HuH-7 (cell line): ENCODE data around the gene TRIM8.

Source experiments
- DNase-seq: peaks from one replicate; pipeline ENCODE4 v3.0.0; 2011; ENCODE audit warnings: low spot score

The TRIM8 gene

GRCh38 chr10:102644066-102644645, at the start of gene TRIM8:
TSS of gene TRIM8 (plus strand) at chr10:102644479. CDS start at chr10:102644618, 139 bp downstream.
- no peak for DNase-seq

GRCh38 chr10:102595293-102595692, 49.0 kb upstream of the TRIM8 start:
- DNase-seq: no peak

GRCh38 chr10:102595897-102596296, 48.4 kb upstream of the TRIM8 start:
- no peak for DNase-seq

GRCh38 chr10:102596506-102596971, 47.7 kb upstream of the TRIM8 start:
- DNase-seq: peak; percentile 68

GRCh38 chr10:102597131-102597991, 46.9 kb upstream of the TRIM8 start:
- peak; percentile 23 for DNase-seq

GRCh38 chr10:102598243-102598642, 46.0 kb upstream of the TRIM8 start:
- DNase-seq: no peak

- DNase-seq: peak; percentile 63
Measured at GRCh38 chr10:102599565-102600327, 44.5 kb upstream of the TRIM8 start.

- no peak for DNase-seq
Measured at GRCh38 chr10:102600816-102601215, 43.5 kb upstream of the TRIM8 start.

- DNase-seq: no peak
Measured at GRCh38 chr10:102601639-102602038, 42.6 kb upstream of the TRIM8 start.

GRCh38 chr10:102602272-102603045, 41.8 kb upstream of the TRIM8 start:
- DNase-seq: no peak

GRCh38 chr10:102603946-102604345, 40.3 kb upstream of the TRIM8 start:
- no peak for DNase-seq

- no peak for DNase-seq
Measured at GRCh38 chr10:102604439-102604841, 39.8 kb upstream of the TRIM8 start.

GRCh38 chr10:102605712-102606111, 38.6 kb upstream of the TRIM8 start:
- no peak for DNase-seq

- DNase-seq: no peak
Measured at GRCh38 chr10:102608487-102608886, 35.8 kb upstream of the TRIM8 start.

- DNase-seq: no peak
Measured at GRCh38 chr10:102610441-102610887, 33.8 kb upstream of the TRIM8 start.

GRCh38 chr10:102611514-102612087, 32.7 kb upstream of the TRIM8 start:
- no peak for DNase-seq

- no peak for DNase-seq
Measured at GRCh38 chr10:102612964-102613275, 31.4 kb upstream of the TRIM8 start.

GRCh38 chr10:102613286-102613685, 31.0 kb upstream of the TRIM8 start:
- no peak for DNase-seq

- no peak for DNase-seq
Measured at GRCh38 chr10:102613785-102614184, 30.5 kb upstream of the TRIM8 start.

- no peak for DNase-seq
Measured at GRCh38 chr10:102614888-102615287, 29.4 kb upstream of the TRIM8 start.

- DNase-seq: no peak
Measured at GRCh38 chr10:102615361-102615760, 28.9 kb upstream of the TRIM8 start.
